ENCODE data around the gene TPGS1.

TPGS1 gene

GRCh38 chr19:507286-508203 lies at the start of gene TPGS1:
Gene TPGS1 (plus strand): TSS chr19:507497. CDS start chr19:507507, 10 bp downstream.
- Histone ChIP-seq H3K27ac (ENCODE audit: low read length) (peak within 1 kb of the TSS; percentile 85), H3K9ac (ENCODE audit: low read length) (peak within 1 kb of the TSS; percentile 71), H3K27me3 (ENCODE audit: control insufficient read depth, insufficient read depth, low read length) (peaks cover 18% of the 10 kb centered on the region), H3K36me3 (ENCODE audit: control insufficient read depth, low read depth, low read length) (no peaks in the 10 kb centered on the region), H3K4me1 (ENCODE audit: control insufficient read depth, low read depth, low read length) (peaks cover 10% of the 10 kb centered on the region), H3K9me3 (ENCODE audit: control insufficient read depth, low read depth, low read length) (no peaks in the 10 kb centered on the region), H3K4me3 (ENCODE audit: low read length) (peak within 1 kb of the TSS; percentile 77)

GRCh38 chr19:457636-458035 lies 49.7 kb upstream of the TPGS1 start:
- H3K27me3 ChIP-seq (ENCODE audit: control insufficient read depth, insufficient read depth, low read length): peaks cover 30% of the 10 kb centered on the region
- H3K27ac ChIP-seq (ENCODE audit: low read length): no peak overlapping the region
- H3K4me3 ChIP-seq (ENCODE audit: low read length): no peak overlapping the region
- H3K9me3 ChIP-seq (ENCODE audit: control insufficient read depth, low read depth, low read length): no peaks in the 10 kb centered on the region
- H3K9ac ChIP-seq (ENCODE audit: low read length): no peak overlapping the region
- no peaks in the 10 kb centered on the region for H3K4me1 ChIP-seq (ENCODE audit: control insufficient read depth, low read depth, low read length)
- H3K36me3 ChIP-seq (ENCODE audit: control insufficient read depth, low read depth, low read length): no peaks in the 10 kb centered on the region

- Histone ChIP-seq H3K27ac (ENCODE audit: low read length) (no peak overlapping the region), H3K4me1 (ENCODE audit: control insufficient read depth, low read depth, low read length) (no peaks in the 10 kb centered on the region), H3K36me3 (ENCODE audit: control insufficient read depth, low read depth, low read length) (no peaks in the 10 kb centered on the region), H3K27me3 (ENCODE audit: control insufficient read depth, insufficient read depth, low read length) (peaks cover 33% of the 10 kb centered on the region), H3K9me3 (ENCODE audit: control insufficient read depth, low read depth, low read length) (no peaks in the 10 kb centered on the region), H3K4me3 (ENCODE audit: low read length) (no peak overlapping the region), H3K9ac (ENCODE audit: low read length) (no peak overlapping the region)
Measured at GRCh38 chr19:458091-459042, 48.9 kb upstream of the TPGS1 start.

- Histone ChIP-seq H3K27me3 (ENCODE audit: control insufficient read depth, insufficient read depth, low read length) (peaks cover 33% of the 10 kb centered on the region), H3K9me3 (ENCODE audit: control insufficient read depth, low read depth, low read length) (no peaks in the 10 kb centered on the region), H3K36me3 (ENCODE audit: control insufficient read depth, low read depth, low read length) (no peaks in the 10 kb centered on the region), H3K4me1 (ENCODE audit: control insufficient read depth, low read depth, low read length) (no peaks in the 10 kb centered on the region), H3K4me3 (ENCODE audit: low read length) (peak overlapping the region; percentile 55), H3K27ac (ENCODE audit: low read length) (no peak overlapping the region), H3K9ac (ENCODE audit: low read length) (peak overlapping the region; percentile 27)
Measured at GRCh38 chr19:459724-460511, 47.4 kb upstream of the TPGS1 start.

GRCh38 chr19:460877-461720 lies 46.2 kb upstream of the TPGS1 start, which contains the start of gene SHC2:
Gene SHC2 (minus strand): TSS chr19:461033. CDS start chr19:460996, 37 bp downstream.
- H3K9me3 ChIP-seq (ENCODE audit: control insufficient read depth, low read depth, low read length): no peaks in the 10 kb centered on the region
- H3K27me3 ChIP-seq (ENCODE audit: control insufficient read depth, insufficient read depth, low read length): peaks cover 33% of the 10 kb centered on the region
- H3K9ac ChIP-seq (ENCODE audit: low read length): peak within 1 kb of the TSS; percentile 27
- no peak within 1 kb of the TSS for H3K27ac ChIP-seq (ENCODE audit: low read length)
- H3K4me1 ChIP-seq (ENCODE audit: control insufficient read depth, low read depth, low read length): no peaks in the 10 kb centered on the region
- no peaks in the 10 kb centered on the region for H3K36me3 ChIP-seq (ENCODE audit: control insufficient read depth, low read depth, low read length)
- H3K4me3 ChIP-seq (ENCODE audit: low read length): peak within 1 kb of the TSS; percentile 55

GRCh38 chr19:461721-462551 lies 45.4 kb upstream of the TPGS1 start:
- no peak overlapping the region for H3K27ac ChIP-seq (ENCODE audit: low read length)
- no peak overlapping the region for H3K9ac ChIP-seq (ENCODE audit: low read length)
- no peaks in the 10 kb centered on the region for H3K4me1 ChIP-seq (ENCODE audit: control insufficient read depth, low read depth, low read length)
- no peaks in the 10 kb centered on the region for H3K36me3 ChIP-seq (ENCODE audit: control insufficient read depth, low read depth, low read length)
- H3K27me3 ChIP-seq (ENCODE audit: control insufficient read depth, insufficient read depth, low read length): peaks cover 33% of the 10 kb centered on the region
- no peaks in the 10 kb centered on the region for H3K9me3 ChIP-seq (ENCODE audit: control insufficient read depth, low read depth, low read length)
- peak overlapping the region; percentile 32 for H3K4me3 ChIP-seq (ENCODE audit: low read length)

- Histone ChIP-seq H3K9me3 (ENCODE audit: control insufficient read depth, low read depth, low read length) (no peaks in the 10 kb centered on the region), H3K36me3 (ENCODE audit: control insufficient read depth, low read depth, low read length) (no peaks in the 10 kb centered on the region), H3K4me1 (ENCODE audit: control insufficient read depth, low read depth, low read length) (no peaks in the 10 kb centered on the region), H3K9ac (ENCODE audit: low read length) (no peak overlapping the region), H3K27ac (ENCODE audit: low read length) (no peak overlapping the region), H3K4me3 (ENCODE audit: low read length) (no peak overlapping the region), H3K27me3 (ENCODE audit: control insufficient read depth, insufficient read depth, low read length) (peaks cover 33% of the 10 kb centered on the region)
Measured at GRCh38 chr19:463483-464207, 43.7 kb upstream of the TPGS1 start.

GRCh38 chr19:464208-464545 lies 43.1 kb upstream of the TPGS1 start:
- H3K9me3 ChIP-seq (ENCODE audit: control insufficient read depth, low read depth, low read length): no peaks in the 10 kb centered on the region
- H3K27ac ChIP-seq (ENCODE audit: low read length): no peak overlapping the region
- no peak overlapping the region for H3K9ac ChIP-seq (ENCODE audit: low read length)
- no peak overlapping the region for H3K4me3 ChIP-seq (ENCODE audit: low read length)
- peaks cover 29% of the 10 kb centered on the region for H3K27me3 ChIP-seq (ENCODE audit: control insufficient read depth, insufficient read depth, low read length)
- no peaks in the 10 kb centered on the region for H3K4me1 ChIP-seq (ENCODE audit: control insufficient read depth, low read depth, low read length)
- no peaks in the 10 kb centered on the region for H3K36me3 ChIP-seq (ENCODE audit: control insufficient read depth, low read depth, low read length)

- Histone ChIP-seq H3K36me3 (ENCODE audit: control insufficient read depth, low read depth, low read length) (no peaks in the 10 kb centered on the region), H3K4me1 (ENCODE audit: control insufficient read depth, low read depth, low read length) (no peaks in the 10 kb centered on the region), H3K27me3 (ENCODE audit: control insufficient read depth, insufficient read depth, low read length) (peaks cover 20% of the 10 kb centered on the region), H3K27ac (ENCODE audit: low read length) (no peak overlapping the region), H3K9me3 (ENCODE audit: control insufficient read depth, low read depth, low read length) (no peaks in the 10 kb centered on the region), H3K4me3 (ENCODE audit: low read length) (no peak overlapping the region), H3K9ac (ENCODE audit: low read length) (no peak overlapping the region)
Measured at GRCh38 chr19:465056-465816, 42.1 kb upstream of the TPGS1 start.

Data from iPS-18a (cell line).